Mucosa of stomach (tissue), 1 donor: ENCODE data around the gene EXPH5.

Experiments
- H3K27me3 ChIP-seq: one replicate; pipeline ENCODE4 v1.7.0; 2013; ENCODE audit warnings: mild to moderate bottlenecking, low read length; ENCODE audit not compliant: control insufficient read depth, insufficient read depth
- H3K36me3 ChIP-seq: one replicate; pipeline ENCODE4 v1.7.0; 2013; ENCODE audit warnings: low read length; ENCODE audit not compliant: control insufficient read depth, insufficient read depth
- H3K4me1 ChIP-seq: one replicate; pipeline ENCODE4 v1.7.0; 2013; ENCODE audit warnings: mild to moderate bottlenecking, low read length; ENCODE audit not compliant: control insufficient read depth, insufficient read depth
- H3K4me3 ChIP-seq: one replicate; pipeline ENCODE4 v1.7.0; 2013; ENCODE audit warnings: low read length
- H3K9ac ChIP-seq: one replicate; pipeline ENCODE4 v1.7.0; 2013; ENCODE audit warnings: mild to moderate bottlenecking, low read length, moderate library complexity
- H3K9me3 ChIP-seq: one replicate; pipeline ENCODE4 v1.7.0; 2013; ENCODE audit warnings: mild to moderate bottlenecking, low read length, moderate library complexity; ENCODE audit not compliant: control insufficient read depth
- donor health status: Pancreatic carcinoma.

The EXPH5 gene

GRCh38 chr11:108500169-108500568, 93.4 kb downstream of the EXPH5 start:
- Histone ChIP-seq H3K9me3 (no peaks in the 10 kb centered on the region), H3K36me3 (no peaks in the 10 kb centered on the region), H3K9ac (no peak overlapping the region), H3K27me3 (no peaks in the 10 kb centered on the region), H3K4me1 (no peaks in the 10 kb centered on the region), H3K4me3 (no peak overlapping the region)

- no peak overlapping the region for H3K4me3 ChIP-seq
- no peaks in the 10 kb centered on the region for H3K36me3 ChIP-seq
- H3K9me3 ChIP-seq, result no peaks in the 10 kb centered on the region
- no peaks in the 10 kb centered on the region for H3K4me1 ChIP-seq
- H3K27me3 ChIP-seq, result no peaks in the 10 kb centered on the region
- H3K9ac ChIP-seq, result peak overlapping the region; percentile 72
Observed at GRCh38 chr11:108498816-108499408, 94.7 kb downstream of the EXPH5 start.

- no peaks in the 10 kb centered on the region for H3K9me3 ChIP-seq
- H3K4me1 ChIP-seq, result no peaks in the 10 kb centered on the region
- H3K27me3 ChIP-seq, result no peaks in the 10 kb centered on the region
- no peaks in the 10 kb centered on the region for H3K36me3 ChIP-seq
- H3K9ac ChIP-seq, result peak within 1 kb of the TSS; percentile 72
- peak within 1 kb of the TSS; percentile 48 for H3K4me3 ChIP-seq
Observed at GRCh38 chr11:108498046-108498815, 95.3 kb downstream of the EXPH5 start, which contains the start of gene POGLUT3. Gene POGLUT3, minus strand, starts transcription at chr11:108498384. Its CDS starts 18 bp downstream, at chr11:108498366.

- Histone ChIP-seq H3K27me3 (no peaks in the 10 kb centered on the region), H3K4me1 (no peaks in the 10 kb centered on the region), H3K36me3 (no peaks in the 10 kb centered on the region), H3K9ac (peak overlapping the region; percentile 72), H3K4me3 (peak overlapping the region; percentile 48), H3K9me3 (no peaks in the 10 kb centered on the region)
Observed at GRCh38 chr11:108497317-108498045, 96.1 kb downstream of the EXPH5 start.

- H3K9ac ChIP-seq, result peak overlapping the region; percentile 72
- no peaks in the 10 kb centered on the region for H3K9me3 ChIP-seq
- peak overlapping the region; percentile 42 for H3K4me3 ChIP-seq
- H3K36me3 ChIP-seq, result no peaks in the 10 kb centered on the region
- H3K27me3 ChIP-seq, result no peaks in the 10 kb centered on the region
- H3K4me1 ChIP-seq, result no peaks in the 10 kb centered on the region
Observed at GRCh38 chr11:108496643-108497256, 96.8 kb downstream of the EXPH5 start.

- Histone ChIP-seq H3K4me1 (no peaks in the 10 kb centered on the region), H3K36me3 (no peaks in the 10 kb centered on the region), H3K9ac (no peak overlapping the region), H3K27me3 (no peaks in the 10 kb centered on the region), H3K4me3 (no peak overlapping the region), H3K9me3 (no peaks in the 10 kb centered on the region)
Observed at GRCh38 chr11:108495326-108495725, 98.2 kb downstream of the EXPH5 start.

- H3K4me3 ChIP-seq, result no peak overlapping the region
- no peaks in the 10 kb centered on the region for H3K27me3 ChIP-seq
- H3K9me3 ChIP-seq, result no peaks in the 10 kb centered on the region
- no peaks in the 10 kb centered on the region for H3K36me3 ChIP-seq
- H3K4me1 ChIP-seq, result no peaks in the 10 kb centered on the region
- no peak overlapping the region for H3K9ac ChIP-seq
Observed at GRCh38 chr11:108494182-108494581, 99.4 kb downstream of the EXPH5 start.

GRCh38 chr11:108491936-108492335, 101.6 kb downstream of the EXPH5 start:
- Histone ChIP-seq H3K9me3 (no peaks in the 10 kb centered on the region), H3K4me1 (no peaks in the 10 kb centered on the region), H3K9ac (no peak overlapping the region), H3K27me3 (no peaks in the 10 kb centered on the region), H3K36me3 (no peaks in the 10 kb centered on the region), H3K4me3 (no peak overlapping the region)

- no peak overlapping the region for H3K9ac ChIP-seq
- no peaks in the 10 kb centered on the region for H3K9me3 ChIP-seq
- no peaks in the 10 kb centered on the region for H3K27me3 ChIP-seq
- H3K4me1 ChIP-seq, result no peaks in the 10 kb centered on the region
- no peaks in the 10 kb centered on the region for H3K36me3 ChIP-seq
- no peak overlapping the region for H3K4me3 ChIP-seq
Observed at GRCh38 chr11:108486828-108487227, 106.7 kb downstream of the EXPH5 start.

GRCh38 chr11:108486331-108486730, 107.2 kb downstream of the EXPH5 start:
- H3K9me3 ChIP-seq, result no peaks in the 10 kb centered on the region
- H3K27me3 ChIP-seq, result no peaks in the 10 kb centered on the region
- no peaks in the 10 kb centered on the region for H3K4me1 ChIP-seq
- H3K9ac ChIP-seq, result no peak overlapping the region
- no peaks in the 10 kb centered on the region for H3K36me3 ChIP-seq
- H3K4me3 ChIP-seq, result no peak overlapping the region

- Histone ChIP-seq H3K4me3 (no peak overlapping the region), H3K27me3 (no peaks in the 10 kb centered on the region), H3K9ac (no peak overlapping the region), H3K4me1 (no peaks in the 10 kb centered on the region), H3K9me3 (no peaks in the 10 kb centered on the region), H3K36me3 (no peaks in the 10 kb centered on the region)
Observed at GRCh38 chr11:108483163-108483562, 110.4 kb downstream of the EXPH5 start.
